GM18507 (cell line): ENCODE measurements around the gene RRM1.

Experiments
- DNase-seq: peaks from one replicate; pipeline ENCODE4 v3.0.0; 2011; ENCODE audit warnings: low read depth; ENCODE audit not compliant: insufficient read length; ENCODE audit errors: extremely low spot score
- FAIRE-seq: peaks from 2 replicates; lab custom pipeline; 2011; peaks lifted over from hg19 to GRCh38; lab: Jason Lieb, UNC

The RRM1 gene

DNA sequence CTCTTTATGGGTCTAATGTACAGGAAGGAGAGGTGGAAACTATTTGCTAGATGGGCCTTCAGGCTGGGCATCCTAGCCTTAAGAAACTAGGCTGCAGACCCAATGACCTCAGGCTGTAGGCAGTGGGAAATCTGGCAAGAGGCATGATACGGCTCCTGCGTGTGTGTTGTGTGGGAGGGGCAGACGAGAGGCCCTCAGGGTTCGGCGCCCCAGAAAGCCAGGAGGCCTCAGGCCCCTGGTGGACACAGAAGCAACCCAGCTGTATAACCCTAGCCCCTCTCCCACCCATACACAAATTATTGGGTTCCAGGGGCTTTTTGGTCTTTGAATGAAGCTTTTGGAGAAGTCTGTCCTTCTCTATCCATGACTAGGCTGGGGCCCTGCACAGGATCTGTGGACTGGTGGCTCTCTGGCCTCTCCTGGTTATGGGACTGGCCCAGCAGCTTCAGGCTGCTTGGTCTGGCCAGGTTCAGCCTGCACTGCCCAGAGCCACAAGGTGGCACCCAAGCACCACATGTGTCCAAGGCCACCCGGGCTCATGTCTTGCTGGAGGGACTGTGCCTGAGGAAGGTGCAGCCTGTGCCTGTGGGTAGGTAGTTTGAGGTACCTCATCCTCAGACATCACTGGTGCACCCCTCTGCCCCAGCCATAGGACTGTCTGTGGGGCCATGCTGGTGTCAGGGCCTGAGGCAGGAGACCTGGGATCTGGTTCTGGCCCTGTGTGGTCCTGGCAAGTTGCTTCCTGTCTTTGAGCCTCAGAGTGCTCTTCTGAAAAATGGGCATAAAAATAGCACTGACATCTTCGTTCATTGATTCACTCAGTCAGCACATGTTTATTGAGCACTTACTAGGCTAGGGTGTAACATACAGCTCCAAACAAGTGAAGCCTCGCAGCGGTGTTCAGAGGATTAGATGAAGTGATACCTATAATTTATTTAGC lies 87.5 kb downstream of the RRM1 start:
- peak; percentile 37 for DNase-seq
- peak; percentile 75 for FAIRE-seq

DNA sequence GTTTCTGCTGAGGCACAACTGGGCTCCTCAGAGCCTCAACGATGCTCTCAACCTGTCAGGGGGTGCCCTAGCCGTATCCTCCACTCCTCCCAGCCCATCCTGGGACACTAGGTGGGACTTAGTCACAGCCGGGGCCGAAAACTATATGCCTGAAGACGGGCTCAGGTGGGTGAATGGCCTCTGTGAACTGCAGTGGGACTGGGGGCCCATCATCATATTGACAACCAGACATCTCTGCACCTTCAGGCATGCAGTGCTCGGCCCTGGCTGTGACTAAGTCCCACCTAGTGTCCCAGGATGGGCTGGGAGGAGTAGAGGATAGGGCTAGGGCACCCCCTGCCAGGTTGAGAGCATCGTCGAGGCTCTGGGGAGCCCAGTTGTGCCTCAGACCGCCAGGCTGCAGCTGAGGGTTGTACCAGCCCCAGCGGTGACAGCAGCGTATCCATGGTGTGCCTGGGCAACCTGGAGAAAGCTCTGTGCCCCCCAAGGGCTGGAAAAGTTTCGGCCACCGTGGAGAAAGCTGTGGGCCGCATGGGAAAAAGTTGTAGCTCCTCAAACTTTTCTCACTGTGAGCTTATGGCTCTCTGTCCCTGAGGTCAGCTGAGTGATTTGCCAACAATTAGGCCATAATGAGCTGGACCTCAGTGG lies 88.9 kb downstream of the RRM1 start:
- FAIRE-seq (no peak), DNase-seq (no peak)

DNA sequence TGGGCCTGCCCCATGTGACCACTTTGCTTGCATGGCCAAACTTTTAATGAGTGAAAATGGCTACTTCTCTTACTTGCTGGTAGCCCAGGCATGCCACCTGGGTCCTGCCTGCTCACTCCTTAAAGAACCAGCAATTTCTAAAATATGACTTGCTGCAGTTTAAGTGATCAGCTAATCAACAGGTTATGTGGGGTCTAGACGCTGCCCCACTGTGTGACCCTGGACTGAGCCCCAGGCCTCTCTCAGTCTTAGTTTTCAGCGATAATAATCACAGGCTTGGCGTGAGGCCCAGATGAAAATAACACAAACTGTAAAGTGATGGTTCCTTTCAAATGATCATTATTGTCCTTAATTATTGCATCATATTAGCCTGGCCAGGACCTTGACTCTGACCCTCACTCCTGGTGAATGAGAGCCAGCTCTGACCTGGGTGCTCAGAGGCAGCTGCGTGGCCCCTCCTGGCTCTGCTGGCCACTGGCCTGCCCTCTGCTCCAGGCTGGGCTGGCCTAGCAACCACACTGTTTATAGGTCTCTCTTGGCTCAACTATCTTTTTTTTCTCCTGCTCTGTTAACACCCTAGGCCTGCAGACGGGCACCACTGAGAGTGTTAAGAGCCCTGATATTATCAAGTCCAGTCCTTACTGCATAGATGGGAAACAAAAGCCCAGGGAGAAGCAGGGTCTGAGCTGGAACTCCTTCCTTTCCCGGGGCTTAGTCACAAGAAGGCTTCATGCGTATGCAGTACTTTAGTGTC lies 89.7 kb downstream of the RRM1 start:
- DNase-seq (no peak), FAIRE-seq (no peak)

- DNase-seq, result no peak
- no peak for FAIRE-seq
These were observed 91.0 kb downstream of the RRM1 start for GRCh38 chr11:4185561-4185960.

DNA sequence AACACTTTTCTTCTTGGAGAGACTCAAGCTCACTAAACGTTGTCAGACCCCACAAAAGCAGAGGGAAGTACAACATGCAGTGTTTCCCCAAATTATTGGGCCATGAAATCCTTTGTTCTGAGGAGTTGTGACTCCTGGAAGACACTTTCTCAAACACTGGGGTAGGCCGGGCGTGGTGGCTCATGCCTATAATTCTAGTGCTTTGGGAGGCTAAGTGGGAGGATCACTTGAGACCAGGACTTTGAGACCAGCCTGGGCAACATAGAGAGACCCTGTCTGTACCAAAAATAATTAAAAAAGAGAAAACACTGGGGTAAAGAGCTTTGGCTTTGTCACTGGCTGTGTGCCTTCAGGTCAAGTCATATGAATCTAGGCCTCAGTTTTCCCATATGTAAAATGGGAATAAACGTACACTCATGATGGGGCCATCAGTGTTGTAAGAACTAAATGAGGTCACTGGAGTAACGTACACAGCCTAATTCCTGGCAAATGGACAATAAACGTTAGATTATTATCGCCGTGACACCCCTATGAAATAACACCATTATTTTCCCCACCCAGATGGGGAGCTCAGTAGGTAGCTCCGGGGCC lies 92.0 kb downstream of the RRM1 start:
- no peak for FAIRE-seq
- DNase-seq, result no peak

DNA sequence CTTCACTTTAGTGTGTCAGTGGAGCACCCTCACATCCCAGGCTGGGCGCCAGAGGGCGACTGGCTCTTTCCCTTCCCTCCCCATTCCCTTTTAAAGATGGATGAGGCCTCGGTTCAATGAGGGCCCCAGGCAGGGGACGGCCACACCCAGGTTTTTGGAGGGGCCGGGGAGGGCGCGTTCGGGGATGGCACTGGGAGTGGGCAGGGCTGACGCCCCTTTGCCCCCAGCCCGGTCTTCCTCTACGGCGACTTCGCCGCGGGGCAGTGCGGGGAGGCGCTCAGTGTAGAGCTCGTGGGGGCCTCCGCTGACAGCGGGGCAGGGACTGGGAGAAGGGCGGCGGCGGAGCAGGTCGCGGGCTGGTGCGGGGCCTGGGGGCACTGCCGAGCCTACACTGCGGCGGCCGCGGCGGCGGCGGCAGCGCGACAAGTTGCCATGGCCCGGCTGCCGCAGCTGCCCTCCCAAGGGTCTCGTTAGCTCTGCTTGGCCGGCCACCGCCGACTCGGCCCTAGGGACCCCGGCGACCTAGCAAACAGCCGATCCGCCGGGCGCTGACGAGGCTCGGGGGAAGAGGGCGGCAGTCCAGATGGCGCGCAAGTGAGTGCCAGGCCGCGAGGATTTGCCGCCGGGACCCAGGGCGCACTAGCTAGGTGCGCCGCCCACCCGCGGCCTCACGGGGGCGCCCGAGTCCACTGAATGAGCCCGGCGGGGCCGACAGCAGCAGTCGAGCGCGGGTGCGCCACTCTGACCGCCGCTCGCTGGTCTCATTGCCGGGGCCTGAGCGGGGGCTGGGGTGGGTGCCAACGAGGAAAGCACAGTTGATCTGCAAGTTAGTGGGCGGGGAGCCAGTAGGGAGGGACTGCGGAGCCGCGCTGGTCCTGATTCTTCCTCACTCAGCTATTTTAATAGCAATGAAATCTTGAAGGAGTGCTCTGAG lies 92.7 kb downstream of the RRM1 start:
- FAIRE-seq, result peak; percentile 24
- DNase-seq, result peak; percentile 74
